ENCODE results near the gene FGGY.

GRCh38 chr1:59670662-59671061, 373.8 kb downstream of the FGGY start:
- TF ChIP-seq CTCF (IDR thresholded peaks at IDR 0.05) (no peak), EZH2 (IDR thresholded peaks at IDR 0.05) (no peak)

All from neural progenitor cell (in vitro differentiated cells).